Suprapubic skin (tissue), 3 donors: ENCODE data around the gene CTTNBP2.

Experiments
- POLR2A ChIP-seq, 2 donors: fragments of 450-650 bp; IDR thresholded peaks; one replicate each; pipeline ENCODE4 v1.6.1; 2017; ENCODE audit warnings: antibody characterized with exemption in 2 of 2, mild to moderate bottlenecking in 2 of 2, moderate library complexity in 2 of 2
- TF ChIP-seq, protein P1 (sequence below), 2 donors: fragments of 200-600 bp in 1 of 2; fragments of 450-650 bp in 1 of 2; sonication (generic) in 1 of 2; IDR thresholded peaks; one replicate each; pipeline ENCODE4 v1.5.1; 2016 to 2019; ENCODE audit warnings: antibody characterized with exemption in 2 of 2, mild to moderate bottlenecking in 1 of 2, moderate library complexity in 1 of 2

DNA sequence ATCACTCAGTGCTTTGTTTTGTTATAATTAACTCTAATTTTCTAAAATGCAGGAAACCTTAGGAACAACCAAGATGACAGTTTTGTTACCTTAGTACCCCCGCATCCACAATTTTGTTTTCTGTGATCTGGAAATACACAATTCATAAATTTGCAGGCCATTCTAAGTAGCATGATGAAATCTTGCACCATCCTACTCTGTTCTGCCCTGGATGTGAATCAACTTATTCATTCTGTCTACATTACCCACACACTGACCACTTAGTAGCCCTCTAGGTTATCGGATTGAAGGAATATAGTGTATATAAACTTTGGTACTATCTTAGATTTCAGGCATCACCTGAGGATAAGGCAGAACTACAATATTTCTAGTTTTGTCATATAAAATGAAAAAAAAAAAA, 155.9 kb downstream of the CTTNBP2 start:
- TF ChIP-seq POLR2A (IDR thresholded peaks at IDR 0.05) = no peak
- TF ChIP-seq, protein P1, sequence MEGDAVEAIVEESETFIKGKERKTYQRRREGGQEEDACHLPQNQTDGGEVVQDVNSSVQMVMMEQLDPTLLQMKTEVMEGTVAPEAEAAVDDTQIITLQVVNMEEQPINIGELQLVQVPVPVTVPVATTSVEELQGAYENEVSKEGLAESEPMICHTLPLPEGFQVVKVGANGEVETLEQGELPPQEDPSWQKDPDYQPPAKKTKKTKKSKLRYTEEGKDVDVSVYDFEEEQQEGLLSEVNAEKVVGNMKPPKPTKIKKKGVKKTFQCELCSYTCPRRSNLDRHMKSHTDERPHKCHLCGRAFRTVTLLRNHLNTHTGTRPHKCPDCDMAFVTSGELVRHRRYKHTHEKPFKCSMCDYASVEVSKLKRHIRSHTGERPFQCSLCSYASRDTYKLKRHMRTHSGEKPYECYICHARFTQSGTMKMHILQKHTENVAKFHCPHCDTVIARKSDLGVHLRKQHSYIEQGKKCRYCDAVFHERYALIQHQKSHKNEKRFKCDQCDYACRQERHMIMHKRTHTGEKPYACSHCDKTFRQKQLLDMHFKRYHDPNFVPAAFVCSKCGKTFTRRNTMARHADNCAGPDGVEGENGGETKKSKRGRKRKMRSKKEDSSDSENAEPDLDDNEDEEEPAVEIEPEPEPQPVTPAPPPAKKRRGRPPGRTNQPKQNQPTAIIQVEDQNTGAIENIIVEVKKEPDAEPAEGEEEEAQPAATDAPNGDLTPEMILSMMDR (IDR thresholded peaks at IDR 0.05) = no peak
